ENCODE data around the gene MGAT3.
"Not testable (repeated sequence)": the region's sequence is repeated elsewhere in the genome, so short reads cannot be mapped to it uniquely, and the experiment has no call there.

- TF ChIP-seq, protein P1, sequence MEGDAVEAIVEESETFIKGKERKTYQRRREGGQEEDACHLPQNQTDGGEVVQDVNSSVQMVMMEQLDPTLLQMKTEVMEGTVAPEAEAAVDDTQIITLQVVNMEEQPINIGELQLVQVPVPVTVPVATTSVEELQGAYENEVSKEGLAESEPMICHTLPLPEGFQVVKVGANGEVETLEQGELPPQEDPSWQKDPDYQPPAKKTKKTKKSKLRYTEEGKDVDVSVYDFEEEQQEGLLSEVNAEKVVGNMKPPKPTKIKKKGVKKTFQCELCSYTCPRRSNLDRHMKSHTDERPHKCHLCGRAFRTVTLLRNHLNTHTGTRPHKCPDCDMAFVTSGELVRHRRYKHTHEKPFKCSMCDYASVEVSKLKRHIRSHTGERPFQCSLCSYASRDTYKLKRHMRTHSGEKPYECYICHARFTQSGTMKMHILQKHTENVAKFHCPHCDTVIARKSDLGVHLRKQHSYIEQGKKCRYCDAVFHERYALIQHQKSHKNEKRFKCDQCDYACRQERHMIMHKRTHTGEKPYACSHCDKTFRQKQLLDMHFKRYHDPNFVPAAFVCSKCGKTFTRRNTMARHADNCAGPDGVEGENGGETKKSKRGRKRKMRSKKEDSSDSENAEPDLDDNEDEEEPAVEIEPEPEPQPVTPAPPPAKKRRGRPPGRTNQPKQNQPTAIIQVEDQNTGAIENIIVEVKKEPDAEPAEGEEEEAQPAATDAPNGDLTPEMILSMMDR (conservative IDR thresholded peaks at IDR 0.05; ENCODE audit: low read length) = not testable (repeated sequence)
- TF ChIP-seq EZH2phosphoT487 (IDR thresholded peaks at IDR 0.05; ENCODE audit: borderline replicate concordance, low read depth, low read length) = not testable (repeated sequence)
Observed at GRCh38 chr22:39507021-39507420, 50.2 kb downstream of the MGAT3 start.

All from OCI-LY7 (cell line).